HG03175 (cell line): ENCODE data around the gene SHLD3.
"Not testable (repeated sequence)": the region's sequence is repeated elsewhere in the genome, so short reads cannot be mapped to it uniquely, and the experiment has no call there.

Experiments used
- ATAC-seq: cut with Tn5 transposase; IDR thresholded peaks from one replicate; pipeline ENCODE4 v1.9.1; 2021; ENCODE audit warnings: mild to moderate bottlenecking, moderate library complexity; ENCODE audit not compliant: unreplicated experiment

The SHLD3 gene

DNA sequence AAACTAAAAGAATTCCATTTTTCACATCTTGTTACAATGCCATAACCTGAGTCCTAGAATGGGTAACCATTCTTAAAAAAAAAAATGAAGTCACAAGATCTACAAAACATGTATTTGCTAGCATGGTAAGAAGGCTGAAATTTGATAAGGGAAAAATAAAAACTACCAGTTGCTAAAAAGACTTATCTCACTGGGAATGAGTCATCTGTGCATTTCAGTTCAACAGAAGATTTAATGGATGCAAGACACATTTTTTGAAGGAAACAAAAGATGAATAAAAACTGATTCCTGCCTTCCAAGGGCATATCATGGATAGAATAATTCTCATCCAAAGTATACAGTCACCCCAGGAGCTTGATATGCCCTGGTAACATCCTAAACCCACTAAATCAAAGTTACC is 49.9 kb downstream of the SHLD3 start:
- ATAC-seq: no peak

DNA sequence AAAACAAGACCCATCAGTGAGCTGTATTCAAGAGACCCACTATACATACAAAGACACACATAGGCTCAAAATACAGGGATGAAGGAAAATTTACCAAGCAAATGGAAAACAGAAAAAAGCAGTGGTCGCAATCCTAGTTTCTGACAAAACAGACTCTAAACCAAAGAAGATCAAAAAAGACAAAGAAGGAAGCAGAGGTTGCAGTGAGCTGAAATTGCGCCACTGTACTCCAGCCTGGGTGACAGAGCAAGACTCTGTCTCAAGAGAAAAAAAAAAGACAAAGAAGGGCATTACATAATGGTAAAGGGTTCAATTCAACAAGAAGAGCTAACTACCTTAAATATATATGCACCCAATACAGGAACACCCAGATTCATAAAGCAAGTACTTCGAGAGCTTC is 51.2 kb downstream of the SHLD3 start:
- ATAC-seq: not testable (repeated sequence)
